Endothelial cell of hepatic sinusoid (primary cell): ENCODE results near the gene ACVR1.
"Not testable (repeated sequence)": the region's sequence is repeated elsewhere in the genome, so short reads cannot be mapped to it uniquely, and the experiment has no call there.

Experiments
- in situ Hi-C: cut with HindIII; loops from 2 replicates; pipeline ENCODE4 v1.10.0; 2017; ENCODE audit warnings: low sequenced_read_pairs

Gene ACVR1

GRCh38 chr2:157771234-157771633 lies 104.9 kb downstream of the ACVR1 start:
- in situ Hi-C loops, result no loop called here

DNA sequence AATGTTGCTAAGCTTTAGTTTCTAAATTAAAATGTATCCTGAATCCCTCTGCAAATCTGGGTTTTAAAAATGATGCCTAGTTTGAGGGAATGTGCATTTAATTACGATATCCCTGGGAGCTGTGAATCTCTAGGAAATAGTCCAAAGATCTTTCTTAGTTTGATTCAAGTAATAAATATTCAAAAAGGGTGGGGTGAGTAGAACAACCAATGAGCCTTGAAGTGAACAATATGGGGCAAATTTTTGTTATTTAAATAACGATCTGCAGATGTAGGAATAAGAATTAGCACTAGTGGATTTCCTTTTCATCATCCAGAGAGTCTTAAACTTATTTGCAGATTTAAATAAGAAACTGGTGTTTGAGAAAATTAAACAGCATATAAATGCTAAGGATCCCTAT lies 106.3 kb downstream of the ACVR1 start:
- in situ Hi-C loops, result no loop called here

DNA sequence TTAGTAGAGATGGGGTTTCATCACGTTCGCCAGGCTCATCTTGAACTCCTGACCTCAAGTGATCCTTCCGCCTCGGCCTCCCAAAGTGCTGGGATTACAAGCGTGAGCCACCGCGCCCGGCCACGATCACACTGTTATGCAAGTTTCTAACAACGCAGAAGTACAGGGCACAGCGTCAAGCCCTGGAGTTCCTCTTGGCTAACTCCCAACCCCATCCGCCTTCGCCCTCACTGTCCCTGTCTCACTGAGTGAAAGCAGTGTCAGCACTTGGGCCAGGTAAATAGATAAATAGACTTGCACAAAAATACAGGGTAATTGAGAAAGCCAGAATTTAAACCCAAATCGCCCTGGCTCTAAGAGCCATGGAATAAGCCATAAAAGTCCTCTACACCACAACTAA lies 111.7 kb downstream of the ACVR1 start:
- in situ Hi-C loops, result no loop called here

DNA sequence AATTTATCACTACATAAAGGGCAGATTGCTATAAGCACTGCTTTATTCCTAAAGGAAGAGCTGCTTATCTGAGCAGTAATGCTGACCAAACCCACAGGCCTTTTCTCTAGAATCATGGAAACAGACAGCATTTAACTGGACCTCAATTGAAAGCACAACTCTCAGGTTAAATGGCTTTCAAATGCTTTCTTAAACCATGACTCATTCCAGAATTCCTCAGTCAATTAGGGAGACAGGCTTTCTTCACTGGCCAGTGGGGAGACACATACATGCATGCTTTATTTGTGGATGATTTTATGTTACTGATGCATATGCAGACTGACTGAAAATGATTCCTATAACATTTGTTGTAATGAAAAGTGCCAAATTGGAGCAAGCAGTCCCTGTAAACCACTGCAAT lies 114.6 kb downstream of the ACVR1 start:
- in situ Hi-C loops, result no loop called here

GRCh38 chr2:157760949-157761348 lies 115.2 kb downstream of the ACVR1 start:
- in situ Hi-C loops, result no loop called here

GRCh38 chr2:157759855-157760254 lies 116.3 kb downstream of the ACVR1 start:
- in situ Hi-C loops, result no loop called here

DNA sequence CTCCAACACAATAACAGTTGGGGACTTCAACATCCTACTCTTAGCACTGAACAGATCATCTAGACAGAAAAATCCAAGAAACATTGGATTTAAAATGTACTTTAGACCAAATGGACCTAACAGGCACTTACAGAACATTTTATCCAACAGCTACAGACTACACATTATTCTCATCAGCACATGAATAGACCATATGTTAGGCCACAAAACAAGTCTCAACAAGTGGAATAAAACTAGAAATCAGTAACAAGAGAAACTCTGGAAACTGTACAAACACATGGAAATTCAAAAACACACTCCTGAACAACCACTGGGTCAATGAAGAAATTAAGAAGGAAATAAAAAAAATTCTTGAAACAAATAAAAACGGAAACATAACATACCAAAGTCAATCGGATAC lies 117.5 kb downstream of the ACVR1 start:
- in situ Hi-C loops, result no loop called here

DNA sequence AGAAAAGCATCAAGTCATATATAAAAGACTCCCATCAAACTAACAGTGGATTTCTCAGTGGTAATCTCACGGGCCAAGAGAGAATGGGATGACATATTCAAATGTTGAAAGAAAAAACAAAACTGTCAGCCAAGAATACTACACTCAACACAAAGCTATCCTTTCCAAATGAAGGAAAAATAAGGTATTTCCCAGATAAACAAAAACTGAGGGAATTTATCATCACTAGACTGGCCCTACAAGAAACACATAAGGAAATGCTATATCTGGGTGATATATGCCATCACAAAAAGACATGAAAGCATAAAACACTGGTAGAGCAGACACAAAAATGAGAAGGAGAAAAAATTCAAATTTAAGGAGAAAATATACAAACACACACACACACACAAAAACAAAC lies 118.6 kb downstream of the ACVR1 start:
- in situ Hi-C loops, result no loop called here

- in situ Hi-C loops, result not testable (repeated sequence)
These were observed 119.7 kb downstream of the ACVR1 start for GRCh38 chr2:157756447-157756846.

DNA sequence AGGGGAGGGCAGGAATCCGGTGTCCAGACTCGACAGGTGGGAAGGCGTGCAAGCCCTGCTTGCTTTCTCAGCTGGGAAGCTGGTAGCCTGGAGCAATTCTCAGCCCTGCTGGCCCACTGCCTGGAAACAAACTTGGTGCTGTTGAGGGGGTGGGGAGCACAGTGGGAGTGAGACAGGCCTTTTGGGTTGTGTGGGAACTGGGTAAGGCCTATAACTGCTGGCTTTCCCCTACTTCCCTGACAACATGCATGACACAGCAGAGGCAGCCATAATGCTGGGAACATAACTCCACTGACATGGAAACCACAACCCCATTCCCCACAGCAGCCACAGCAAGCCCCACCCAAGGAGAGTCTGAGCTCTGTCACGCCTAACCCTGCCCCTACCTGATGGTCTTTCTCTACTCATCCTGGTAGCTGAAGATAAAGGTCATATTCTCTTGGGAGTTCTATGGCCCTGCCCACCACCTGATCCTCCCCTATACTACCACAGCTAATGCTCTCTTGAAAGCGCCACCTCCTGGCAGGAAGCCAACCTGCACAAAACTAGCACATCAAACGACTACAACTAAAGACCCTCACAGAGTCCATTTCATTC lies 124.6 kb downstream of the ACVR1 start:
- in situ Hi-C loops, result no loop called here

- in situ Hi-C loops, result no loop called here
These were observed 126.4 kb downstream of the ACVR1 start for GRCh38 chr2:157749684-157750083.

DNA sequence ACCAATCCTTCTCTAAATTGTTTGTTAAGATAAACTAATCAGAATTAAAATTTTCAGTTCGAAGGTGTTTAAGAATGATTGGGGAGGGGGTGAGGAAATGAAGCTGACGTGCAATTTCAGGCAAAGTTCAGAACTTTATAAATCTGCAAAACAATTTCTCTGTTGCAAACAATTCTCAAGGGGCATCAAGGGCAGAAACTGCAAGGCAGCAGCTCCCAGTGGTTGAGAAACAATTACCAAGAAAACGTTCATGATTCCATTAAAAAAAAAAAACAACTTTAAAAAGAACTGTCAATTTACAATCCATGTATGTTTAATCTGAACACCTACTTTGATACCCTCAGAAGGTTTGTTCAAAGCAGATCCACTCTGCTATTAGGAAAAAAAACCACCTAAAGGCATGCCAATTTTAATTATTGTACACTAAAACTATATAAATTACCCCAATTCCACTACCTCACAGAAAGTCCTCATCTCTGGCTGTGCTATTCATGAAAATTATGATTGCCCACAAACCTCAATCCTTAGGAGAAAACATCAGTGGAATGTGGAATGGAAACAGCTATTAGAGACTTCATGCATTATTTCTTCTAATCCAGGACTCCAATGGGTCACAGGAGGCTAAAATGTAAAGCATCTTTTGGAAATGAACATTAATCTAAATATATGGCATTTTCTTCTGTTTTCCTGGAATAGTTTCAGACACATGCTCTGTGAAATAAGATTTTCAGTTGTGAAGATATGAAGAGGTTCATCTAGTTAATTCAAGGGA lies 127.6 kb downstream of the ACVR1 start:
- in situ Hi-C loops, result no loop called here

DNA sequence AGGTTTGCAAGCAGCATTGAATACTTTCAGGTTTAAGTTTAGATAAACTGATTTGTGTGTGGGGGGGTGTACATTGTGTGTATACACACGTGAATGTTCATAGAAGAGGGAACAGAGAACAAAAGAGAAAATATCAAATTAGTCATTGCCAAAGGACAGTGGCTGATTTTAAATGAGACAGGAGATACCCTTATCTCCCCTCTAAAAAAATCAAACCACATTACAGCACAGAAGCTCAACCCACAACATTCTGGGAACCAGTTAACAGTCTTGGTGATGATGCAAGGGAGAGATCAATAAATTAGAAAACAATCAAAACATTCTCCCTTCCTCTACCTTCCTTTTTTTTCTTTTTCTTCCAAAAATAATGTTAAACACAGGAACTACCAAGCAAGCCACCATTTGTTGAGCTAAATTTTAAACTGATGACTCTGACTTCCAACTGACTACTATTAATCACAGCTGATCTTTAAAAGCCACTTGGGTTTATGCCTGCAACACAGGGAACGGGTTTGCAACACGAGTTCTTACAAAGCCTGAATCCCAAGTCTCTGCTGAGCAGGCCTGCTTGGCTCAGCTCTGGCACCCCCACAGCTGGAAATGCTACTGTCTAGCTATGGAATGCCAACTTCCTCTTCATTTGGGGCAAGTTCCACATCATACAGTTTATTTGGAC lies 128.3 kb downstream of the ACVR1 start:
- in situ Hi-C loops, result no loop called here

DNA sequence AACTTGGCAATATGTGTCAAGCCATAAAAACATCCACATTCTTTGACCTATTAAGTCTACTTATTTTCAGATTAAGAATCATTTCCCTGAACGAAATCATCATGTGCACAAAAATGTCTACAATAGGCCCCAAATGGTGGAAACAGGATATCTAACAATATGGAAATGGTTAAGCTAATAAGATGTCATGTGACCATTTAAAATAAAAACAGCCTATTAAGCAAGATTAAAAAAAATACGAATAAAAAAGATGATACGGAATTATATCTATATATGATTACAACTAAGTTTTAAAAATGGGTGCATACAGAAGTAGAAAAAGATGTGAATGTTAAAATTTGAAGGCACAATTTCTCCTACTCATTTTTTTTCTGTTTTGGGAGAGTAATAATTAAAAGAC lies 128.8 kb downstream of the ACVR1 start:
- in situ Hi-C loops, result no loop called here

GRCh38 chr2:157746234-157746950 lies 129.7 kb downstream of the ACVR1 start:
- in situ Hi-C loops, result no loop called here

- in situ Hi-C loops, result no loop called here
These were observed 131.5 kb downstream of the ACVR1 start for GRCh38 chr2:157744571-157745076.

- in situ Hi-C loops, result no loop called here
These were observed 133.1 kb downstream of the ACVR1 start for GRCh38 chr2:157743051-157743450.

DNA sequence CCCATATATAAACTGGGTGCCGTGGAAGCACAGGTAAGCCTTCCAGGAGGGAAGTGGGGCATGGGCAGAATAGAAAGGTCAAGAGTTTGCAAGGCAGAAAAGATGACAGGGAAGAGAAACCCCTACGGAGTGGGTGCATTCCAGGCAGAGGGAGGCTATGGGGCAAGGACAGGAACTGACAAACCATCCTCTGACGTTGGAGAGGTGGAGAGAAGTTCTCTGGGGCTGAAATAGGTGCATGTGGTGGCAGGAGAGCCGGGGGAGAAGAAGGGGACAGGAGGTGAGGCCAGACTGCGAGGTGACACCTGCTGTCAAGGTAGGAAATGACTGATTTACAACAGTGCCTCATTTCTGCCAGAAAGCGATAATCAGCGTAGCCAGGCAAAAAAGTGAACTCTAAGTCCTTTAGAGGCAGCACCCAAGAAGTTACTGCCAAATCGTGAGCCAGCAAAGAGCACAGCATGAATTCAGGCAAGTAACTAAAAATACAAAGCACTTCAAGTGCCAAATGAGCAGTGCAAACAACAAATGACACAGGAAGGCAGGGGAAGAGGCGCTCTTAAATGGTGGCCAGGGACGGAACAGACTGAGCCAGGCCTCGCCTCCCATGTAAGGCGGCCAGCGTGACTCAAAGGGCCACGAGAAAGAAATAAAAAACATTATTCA lies 134.2 kb downstream of the ACVR1 start:
- in situ Hi-C loops, result no loop called here

- in situ Hi-C loops, result no loop called here
These were observed 138.5 kb downstream of the ACVR1 start for GRCh38 chr2:157737656-157738055.

- in situ Hi-C loops, result no loop called here
These were observed 140.6 kb downstream of the ACVR1 start for GRCh38 chr2:157735532-157735931.

GRCh38 chr2:157733263-157733662 lies 142.9 kb downstream of the ACVR1 start:
- in situ Hi-C loops, result no loop called here
